HG03457 (cell line): ENCODE results near the gene HSPA1L.
"Not testable (repeated sequence)": the region's sequence is repeated elsewhere in the genome, so short reads cannot be mapped to it uniquely, and the experiment has no call there.

Experiments used
- ATAC-seq: cut with Tn5 transposase; IDR thresholded peaks from one replicate; pipeline ENCODE4 v1.9.1; 2021; ENCODE audit warnings: moderate number of reproducible peaks; ENCODE audit not compliant: unreplicated experiment

The HSPA1L gene

DNA sequence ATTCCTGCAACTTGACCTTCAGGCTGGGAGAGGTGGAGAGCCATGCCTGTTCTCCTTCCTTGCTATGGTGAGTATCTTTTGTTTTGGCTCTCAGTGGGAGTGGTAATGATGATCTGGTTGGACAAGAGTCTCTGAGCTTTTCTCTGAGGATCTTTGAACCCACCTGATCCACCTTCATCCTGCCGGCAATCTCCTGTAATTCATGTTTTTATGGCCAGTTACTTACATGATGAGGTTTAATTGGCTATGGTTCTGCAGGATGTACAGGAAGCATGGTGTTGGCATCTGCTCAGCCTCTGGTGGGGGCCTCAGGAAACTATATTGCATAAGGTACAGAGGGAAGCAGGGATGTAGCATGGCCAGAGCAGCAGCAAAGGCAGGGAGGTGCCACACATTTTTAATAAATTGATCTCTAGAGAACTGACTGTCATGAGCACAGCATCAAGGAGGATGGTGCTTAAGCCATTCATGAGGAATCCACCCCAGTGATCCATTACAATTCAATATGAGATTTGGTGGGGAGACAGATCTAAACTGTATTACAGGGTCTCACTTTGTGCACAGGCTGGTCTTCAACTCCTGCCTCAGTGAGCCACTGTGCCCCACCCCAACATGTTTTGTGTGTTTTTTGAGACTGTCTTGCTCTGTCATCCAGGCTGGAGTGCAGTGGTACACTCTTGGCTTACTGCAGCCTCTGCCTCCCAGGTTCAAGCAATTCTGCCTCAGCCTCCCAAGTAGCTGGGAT is 22.5 kb upstream of the HSPA1L start:
- ATAC-seq: no peak

DNA sequence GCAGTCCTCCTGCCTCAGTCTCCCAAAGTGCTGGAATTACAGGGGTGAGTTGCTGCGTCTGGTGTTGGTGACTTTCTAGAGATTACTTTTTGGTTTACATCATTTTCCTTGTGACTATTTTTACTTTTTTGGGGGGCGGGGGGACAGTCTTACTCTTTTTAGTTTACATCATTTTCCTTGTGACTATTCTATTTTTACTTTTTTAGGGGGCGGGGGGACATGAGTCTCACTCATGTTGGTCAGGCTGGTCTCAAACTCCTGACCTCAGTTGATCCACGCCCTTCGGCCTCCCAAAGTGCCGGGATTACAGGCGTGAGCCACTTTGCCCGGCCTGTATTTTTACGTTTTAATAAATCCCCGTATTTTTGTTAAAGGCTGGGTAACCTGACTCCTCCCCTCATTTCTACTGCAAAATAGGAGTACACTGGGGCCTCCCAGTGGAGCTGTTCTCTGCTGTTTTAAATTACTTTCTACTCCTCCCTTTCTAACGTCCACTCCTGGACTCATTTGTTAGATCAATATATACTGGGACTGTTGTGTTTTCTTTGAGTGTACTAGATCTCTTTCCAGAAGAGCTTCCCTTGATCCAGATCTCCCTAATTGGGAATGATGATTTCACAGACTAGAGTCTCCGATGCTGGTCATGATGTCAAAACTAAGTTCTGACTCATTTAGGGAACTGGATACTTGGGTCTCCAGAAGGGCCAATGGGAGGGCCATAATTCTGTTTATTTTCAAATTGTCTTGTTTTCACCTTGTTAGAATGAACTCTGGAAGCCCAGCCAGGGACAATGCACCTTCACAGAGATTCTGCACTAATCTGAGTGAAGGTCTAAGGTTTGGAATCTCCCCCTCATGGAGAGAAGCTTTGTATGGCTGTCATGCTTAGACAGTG is 21.6 kb upstream of the HSPA1L start:
- no peak for ATAC-seq

DNA sequence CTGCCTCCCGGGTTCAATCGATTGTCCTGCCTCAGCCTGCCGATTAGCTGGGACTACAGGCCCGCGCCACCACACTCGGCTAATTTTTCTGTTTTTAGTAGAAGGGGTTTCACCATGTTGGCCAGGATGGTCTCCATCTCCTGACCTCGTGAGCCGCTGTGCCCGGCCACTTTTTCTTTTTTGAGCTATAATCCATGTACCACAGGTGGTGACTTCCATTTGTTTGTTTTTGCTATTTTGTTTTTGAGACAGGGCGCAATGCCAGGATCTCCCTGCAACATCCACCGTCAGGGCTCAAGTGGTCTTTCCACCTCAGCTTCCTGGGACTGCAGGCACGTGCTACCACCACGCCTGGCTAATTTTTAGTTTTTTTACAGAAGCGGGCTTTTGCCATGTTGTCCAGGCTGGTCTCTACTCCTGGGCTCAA is 21.0 kb upstream of the HSPA1L start:
- ATAC-seq: no peak

DNA sequence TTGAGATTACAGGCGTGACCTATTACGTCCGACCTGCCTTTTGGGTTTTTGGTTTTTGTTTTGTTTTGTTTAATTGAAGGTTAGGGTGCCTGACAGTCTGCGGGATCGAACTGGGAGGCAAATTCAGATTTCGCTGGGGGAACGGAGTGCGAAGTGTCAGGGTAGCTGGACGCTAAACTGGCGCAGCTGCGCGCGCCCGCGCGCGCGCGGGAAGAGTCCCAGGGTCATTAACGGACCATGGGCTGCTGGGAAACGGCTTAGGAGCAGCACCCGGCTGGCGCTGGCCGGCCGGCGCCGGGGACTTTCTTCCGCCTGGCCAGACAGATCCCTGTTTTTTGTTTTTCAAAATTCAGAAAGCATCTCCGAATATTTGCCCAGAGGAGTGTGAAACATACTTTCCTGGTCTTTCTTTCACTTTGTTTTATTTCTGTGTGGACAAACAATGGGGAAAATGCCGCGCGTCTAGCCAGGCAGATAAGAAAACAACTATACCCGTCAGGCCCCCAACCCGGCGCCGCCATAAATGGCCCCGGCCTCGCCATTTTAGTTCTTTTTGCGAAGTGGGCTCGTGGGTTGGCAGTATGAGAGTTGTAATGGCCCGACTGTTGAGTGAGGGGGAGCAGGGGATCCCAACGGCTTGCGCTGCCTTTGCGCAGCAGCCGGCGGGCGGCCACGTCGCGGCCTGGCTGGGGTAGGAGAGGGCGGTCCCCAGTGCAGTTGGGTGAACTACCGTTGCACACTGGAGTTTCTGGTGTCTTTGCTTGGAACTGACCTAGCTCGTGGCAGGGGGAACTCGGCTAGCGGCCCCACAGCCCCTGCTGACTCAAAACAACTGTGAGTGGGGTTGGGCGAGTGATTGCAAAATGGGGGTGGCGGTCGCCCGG is 19.5 kb upstream of the HSPA1L start:
- no peak for ATAC-seq

DNA sequence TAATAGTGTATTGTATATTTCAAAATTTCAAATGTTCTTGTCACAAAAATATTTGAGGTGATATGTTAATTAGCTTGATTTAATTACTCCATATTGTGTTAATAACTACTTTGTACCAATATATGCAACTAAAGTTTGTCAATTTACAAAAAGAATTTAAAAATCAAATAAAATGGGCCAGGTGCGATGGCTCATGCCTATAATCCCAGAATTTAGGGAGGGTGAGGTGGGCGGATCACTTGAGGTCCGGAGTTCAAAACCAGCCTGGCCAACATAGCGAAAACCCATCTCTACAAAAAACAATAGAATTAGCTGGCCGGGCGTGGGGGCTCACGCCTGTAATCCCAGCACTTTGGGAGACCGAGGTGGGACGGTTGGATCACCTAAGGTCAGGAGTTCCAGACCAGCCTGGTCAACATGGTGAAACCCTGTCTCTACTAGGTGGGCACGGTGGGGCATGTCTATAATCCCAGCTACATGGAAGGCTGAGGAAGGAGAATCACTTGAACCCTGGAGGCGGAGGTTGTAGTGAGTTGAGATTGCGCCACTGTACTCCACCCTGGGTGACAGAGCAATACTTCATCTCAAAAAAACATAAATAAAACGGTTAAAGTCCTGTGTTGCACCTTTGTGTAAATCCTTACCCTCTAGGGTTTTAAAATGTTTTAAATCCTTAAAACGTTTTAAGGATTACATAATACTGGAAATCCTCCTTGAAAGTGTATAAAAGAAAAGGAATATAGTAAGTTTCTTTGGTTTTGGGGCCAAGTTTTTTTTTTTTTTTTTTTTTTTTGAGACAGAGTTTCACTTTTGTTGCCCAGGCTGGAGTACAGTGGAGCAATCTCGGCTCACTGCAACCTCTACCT is 16.5 kb upstream of the HSPA1L start:
- no peak for ATAC-seq

DNA sequence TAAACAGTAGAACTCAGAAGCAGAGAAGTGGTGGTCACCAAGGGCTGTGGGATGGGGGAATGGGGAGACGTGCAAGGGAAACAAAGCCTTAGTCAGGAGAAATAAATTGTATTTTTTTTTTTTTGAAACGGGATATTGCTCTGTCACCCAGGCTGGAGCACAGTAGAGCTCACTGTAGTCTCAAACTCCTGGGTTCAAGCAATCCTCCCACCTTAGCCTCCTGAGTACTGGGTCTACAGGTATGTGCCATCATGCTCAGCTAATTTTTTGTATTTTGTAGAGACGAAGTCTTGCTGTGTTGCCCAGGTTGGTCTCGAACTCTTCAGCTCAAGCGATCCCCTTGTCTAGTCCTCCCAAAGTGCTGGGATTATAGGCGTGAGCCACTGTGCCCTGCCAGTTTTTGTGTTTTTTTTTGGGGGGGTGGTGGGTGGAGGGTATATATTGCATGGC is 15.8 kb upstream of the HSPA1L start:
- no peak for ATAC-seq

DNA sequence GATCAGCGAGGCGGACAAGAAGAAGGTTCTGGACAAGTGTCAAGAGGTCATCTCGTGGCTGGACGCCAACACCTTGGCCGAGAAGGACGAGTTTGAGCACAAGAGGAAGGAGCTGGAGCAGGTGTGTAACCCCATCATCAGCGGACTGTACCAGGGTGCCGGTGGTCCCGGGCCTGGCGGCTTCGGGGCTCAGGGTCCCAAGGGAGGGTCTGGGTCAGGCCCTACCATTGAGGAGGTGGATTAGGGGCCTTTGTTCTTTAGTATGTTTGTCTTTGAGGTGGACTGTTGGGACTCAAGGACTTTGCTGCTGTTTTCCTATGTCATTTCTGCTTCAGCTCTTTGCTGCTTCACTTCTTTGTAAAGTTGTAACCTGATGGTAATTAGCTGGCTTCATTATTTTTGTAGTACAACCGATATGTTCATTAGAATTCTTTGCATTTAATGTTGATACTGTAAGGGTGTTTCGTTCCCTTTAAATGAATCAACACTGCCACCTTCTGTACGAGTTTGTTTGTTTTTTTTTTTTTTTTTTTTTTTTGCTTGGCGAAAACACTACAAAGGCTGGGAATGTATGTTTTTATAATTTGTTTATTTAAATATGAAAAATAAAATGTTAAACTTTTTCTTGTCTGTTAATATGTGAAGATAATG is 14.7 kb upstream of the HSPA1L start:
- ATAC-seq: no peak

DNA sequence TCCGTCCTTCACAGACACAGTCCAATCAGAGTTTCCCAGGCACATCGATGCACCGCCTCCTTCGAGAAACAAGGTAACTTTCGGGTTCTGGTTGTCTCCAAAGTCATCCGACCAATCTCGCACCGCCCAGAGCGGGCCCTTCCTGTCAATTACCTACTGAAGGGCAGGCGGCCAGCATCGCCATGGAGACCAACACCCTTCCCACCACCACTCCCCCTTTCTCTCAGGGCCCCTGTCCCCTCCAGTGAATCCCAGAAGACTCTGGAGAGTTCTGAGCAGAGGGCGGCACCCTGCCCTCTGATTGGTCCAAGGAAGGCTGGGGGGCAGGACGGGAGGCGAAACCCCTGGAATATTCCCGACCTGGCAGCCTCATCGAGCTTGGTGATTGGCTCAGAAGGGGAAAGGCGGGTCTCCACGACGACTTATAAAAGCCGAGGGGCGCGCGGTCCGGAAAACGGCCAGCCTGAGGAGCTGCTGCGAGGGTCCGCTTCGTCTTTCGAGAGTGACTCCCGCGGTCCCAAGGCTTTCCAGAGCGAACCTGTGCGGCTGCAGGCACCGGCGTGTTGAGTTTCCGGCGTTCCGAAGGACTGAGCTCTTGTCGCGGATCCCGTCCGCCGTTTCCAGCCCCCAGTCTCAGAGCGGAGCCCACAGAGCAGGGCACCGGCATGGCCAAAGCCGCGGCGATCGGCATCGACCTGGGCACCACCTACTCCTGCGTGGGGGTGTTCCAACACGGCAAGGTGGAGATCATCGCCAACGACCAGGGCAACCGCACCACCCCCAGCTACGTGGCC is 12.4 kb upstream of the HSPA1L start, which contains the start of gene HSPA1B:
Gene HSPA1B, plus strand, starts transcription at position 453 of the 794 bp plus-strand sequence. Its CDS starts 213 bp downstream, at position 666.
- ATAC-seq: peak; percentile 56

DNA sequence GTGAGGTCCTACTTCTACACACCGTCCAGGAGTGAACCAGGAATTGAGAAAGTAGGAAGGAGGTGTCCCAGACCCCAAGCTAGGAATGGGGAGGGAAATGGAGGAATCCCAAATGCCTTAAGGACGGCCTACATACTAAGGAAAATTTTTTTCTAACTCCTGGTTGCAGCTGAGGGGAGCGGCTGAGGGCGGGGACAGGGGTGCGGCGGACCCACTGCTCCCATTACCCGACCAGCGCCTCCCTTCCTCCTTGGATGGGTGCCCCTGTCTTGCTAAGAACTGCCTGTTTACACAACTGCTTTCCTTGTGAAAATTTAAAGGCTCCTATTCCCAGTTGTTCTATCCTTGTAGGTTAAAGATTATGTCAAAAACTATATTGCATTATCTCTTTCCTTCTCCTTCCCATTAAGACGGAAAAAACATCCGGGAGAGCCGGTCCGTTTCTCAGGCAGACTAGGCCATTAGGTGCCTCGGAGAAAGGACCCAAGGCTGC is 11.8 kb upstream of the HSPA1L start:
- ATAC-seq: no peak

DNA sequence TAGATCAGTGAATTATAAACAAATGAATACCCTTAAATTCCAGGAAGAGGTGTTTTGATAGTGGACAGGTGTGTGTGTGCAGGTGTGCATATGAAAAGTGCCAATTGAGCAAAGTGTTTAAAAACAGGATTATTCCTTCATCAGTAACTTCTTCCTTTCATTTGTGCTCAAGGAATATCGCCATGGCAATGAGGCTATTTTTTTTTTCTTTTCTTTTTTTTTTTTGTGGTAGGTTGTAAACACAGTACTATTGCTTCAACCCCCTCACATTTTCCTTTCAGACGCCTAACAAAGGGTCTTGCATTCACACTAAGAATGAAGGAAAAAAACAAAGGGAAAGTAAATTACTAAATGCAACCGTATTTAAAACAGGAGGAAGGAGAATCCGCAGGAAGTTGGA is 10.5 kb upstream of the HSPA1L start:
- ATAC-seq: no peak

DNA sequence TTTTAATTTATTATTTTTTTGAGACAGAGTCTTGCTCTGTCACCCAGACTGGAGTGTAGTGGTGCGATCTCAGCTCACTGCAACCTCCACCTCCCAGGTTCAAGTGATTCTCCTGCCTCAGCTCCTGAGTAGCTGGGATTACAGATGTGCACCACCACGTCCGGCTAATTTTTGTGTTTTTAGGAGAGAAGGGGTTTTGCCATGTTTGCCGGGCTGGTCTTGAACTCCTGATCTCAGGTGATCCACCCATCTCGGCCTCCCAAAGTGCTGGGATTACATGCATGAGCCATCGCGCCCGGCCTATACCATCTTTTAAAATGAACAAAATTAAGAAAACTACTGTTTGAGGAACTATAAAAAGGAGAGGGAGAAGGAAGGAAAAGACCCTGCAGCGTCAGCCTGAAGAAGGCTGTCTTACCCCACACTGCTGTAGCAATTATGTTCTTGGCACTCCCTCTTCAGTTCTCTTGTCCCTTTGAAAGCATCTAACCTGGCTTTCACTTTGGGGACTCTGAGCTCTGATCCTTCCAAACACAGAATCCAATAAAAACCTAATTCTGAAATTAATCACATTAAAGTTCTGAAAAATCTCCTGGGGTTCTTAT is 8.6 kb upstream of the HSPA1L start:
- not testable (repeated sequence) for ATAC-seq

DNA sequence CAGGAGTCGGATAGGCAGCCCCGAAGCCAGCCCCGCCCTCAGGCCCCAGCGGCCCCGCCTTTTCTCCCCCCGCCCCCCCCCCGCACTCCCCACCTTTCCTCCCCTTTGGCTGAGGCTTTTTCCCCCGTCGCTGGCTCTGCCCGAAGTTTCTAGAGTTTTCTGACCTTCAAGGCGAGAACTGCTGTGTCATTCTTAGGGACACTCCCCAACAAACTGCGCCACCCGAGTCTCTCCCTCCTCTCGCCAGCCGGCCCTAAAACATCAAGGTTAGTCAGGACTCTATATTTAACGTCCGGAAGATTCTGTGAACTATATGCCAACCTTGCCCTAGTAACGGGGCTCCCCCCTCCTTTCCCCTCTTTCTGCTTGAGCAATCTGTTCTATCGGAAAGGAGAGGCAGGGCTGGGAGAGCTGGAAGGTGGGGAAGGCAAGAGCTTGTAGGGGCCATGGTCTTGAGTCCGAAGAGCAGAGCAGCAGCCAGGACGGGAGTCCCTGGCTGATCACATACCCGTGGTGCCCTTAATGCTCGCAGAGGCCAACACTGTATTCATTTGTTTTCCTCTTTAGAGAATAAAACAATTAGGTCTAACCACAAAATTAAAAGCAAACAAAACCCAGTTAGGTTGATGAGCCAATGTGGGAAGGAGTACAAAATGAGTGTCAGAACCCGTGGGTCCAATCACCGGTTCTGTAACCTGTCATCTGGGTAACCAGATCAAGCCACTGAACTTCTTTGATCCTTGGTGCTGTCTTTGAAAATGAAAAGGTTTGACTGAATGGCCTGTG is 7.1 kb upstream of the HSPA1L start:
- no peak for ATAC-seq

DNA sequence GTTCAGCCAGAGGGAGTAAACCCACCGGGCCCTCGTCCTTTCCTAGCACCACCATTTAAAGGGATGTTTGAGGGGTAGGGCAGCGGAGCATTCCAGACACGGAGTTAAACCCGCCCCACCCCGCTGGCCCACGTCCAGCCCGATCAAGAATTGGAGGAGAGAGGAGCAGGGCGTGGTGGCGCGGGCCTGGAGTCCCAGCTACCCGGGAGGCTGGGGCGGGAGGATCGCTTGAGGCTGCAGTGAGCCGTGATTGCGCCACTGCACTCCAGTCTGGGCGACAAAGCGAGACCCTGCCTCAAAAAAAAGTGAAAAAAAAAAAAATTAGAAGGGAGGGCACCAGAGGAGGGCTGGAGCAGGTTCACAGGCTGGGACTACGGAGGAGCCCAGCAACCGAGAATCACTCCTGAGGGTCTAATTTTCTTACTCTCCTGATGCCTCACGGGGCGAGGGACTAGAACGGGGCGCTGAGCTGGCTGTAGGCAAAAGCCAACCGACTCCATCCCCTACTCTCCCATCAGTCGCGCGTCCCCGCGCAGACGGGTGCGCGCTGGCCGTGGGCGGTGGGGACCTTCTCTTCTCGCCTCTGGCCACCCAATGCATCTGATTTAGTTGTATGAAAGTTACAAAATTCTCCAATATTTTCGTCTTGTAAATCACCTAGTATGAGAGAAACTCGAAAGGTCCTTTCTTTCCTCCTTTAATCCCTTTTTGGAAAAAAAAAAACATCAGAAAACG is 6.4 kb upstream of the HSPA1L start:
- no peak for ATAC-seq

DNA sequence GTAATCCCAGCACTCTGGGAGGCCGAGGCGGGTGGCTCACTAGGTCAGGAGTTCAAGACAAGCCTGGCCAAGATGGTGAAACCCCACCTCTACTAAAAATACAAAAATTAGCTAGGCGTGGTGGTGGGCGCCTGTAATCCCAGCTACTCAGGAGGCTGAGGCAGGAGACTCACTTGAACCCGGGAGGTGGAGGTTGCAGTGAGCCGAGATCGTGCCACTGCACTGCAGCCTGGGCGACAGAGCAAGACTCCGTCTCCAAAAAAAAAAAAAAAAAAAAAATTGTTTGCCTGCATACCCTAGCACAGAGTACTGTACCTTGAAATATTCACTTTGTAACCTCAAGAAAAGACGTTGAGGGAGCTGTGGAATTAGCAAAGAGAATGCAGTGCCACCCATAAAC is 5.3 kb upstream of the HSPA1L start:
- ATAC-seq: not testable (repeated sequence)

DNA sequence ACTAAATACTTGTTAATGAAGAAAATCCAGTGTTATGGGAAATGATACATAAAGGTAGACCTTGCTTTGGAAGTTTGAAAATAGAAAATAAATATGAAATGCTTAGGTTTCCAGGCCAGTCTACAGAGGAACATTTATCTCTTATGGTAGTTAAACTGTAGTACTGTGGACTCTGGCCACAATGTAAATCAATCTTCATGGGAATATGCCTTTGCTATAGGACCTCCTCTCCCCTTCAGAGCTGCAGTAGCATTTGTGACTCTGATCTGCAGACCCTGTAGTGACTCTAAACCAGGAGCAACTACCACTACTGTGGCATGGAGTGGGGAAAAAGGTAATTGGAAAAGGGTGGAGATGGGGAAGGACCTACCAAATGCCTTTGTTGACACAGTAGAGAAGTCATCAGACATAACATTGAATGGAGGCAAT is 4.8 kb upstream of the HSPA1L start:
- ATAC-seq: no peak

DNA sequence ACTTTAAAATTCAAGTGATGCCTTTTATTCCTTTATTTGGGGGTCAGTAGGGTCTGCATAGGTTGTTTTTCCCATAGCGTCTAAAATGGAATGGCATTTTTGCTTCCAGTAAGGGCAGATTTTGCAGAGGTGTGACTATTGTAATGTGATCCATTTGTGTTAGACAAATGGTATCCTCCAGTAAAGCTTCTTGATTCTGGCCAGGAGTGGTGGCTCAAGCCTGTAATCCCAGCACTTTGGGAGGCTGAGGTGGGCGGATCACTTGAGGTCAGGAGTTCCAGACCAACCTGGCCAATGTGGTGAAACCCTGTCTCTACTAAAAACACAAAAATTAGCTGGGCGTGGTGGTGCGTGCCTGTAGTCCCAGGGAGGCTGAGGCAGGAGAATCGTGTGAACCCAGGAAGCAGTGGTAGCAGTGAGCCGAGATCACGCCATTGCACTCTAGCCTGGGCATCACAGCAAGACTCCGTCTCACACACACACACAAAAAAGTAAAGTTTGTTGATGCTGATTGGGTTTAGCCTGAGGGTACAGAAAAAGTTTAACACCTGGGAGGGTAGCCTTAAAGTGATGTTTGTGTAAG is 2.9 kb upstream of the HSPA1L start:
- ATAC-seq: not testable (repeated sequence)
